Esophagus muscularis mucosa (tissue), 3 donors: ENCODE data around the gene EGF.

Source experiments
- POLR2A ChIP-seq: fragments of 450-650 bp; IDR thresholded peaks from one replicate; pipeline ENCODE4 v1.6.1; 2017; ENCODE audit warnings: antibody characterized with exemption, moderate library complexity, mild to moderate bottlenecking, low read depth
- POLR2AphosphoS5 ChIP-seq, 2 donors: sonication (generic); formaldehyde crosslinking; IDR thresholded peaks; one replicate each; pipeline ENCODE4 v1.6.1; 2017; ENCODE audit warnings: antibody characterized with exemption in 2 of 2
- TF ChIP-seq, protein P1 (sequence below), 3 experiments: fragments of 200-600 bp in 2 of 3; fragments of 450-650 bp in 1 of 3; sonication (generic) in 2 of 3; IDR thresholded peaks; one replicate each; pipeline ENCODE4 v1.5.1; 2017 to 2019; ENCODE audit warnings: antibody characterized with exemption in 3 of 3, mild to moderate bottlenecking in 2 of 3, moderate library complexity in 1 of 3

DNA sequence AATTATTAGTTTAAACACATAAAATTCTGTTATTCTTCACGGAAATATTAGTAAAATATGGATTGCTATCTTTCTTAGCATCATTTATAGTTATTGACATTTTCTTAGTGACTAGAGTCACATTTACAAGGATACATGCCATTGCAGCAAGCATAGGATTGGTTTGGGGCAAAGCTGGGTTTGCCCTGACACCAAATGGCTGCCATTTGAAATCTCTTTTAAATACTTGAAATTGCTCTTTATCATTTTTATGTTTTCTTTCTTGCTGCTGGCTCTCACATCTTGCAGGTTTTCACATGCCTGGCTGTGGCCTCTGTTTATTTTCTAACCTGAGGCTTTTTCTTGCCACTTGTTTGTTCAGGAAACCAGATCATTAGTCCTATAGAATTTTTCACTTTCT, 39.9 kb downstream of the EGF start:
- TF ChIP-seq, protein P1, sequence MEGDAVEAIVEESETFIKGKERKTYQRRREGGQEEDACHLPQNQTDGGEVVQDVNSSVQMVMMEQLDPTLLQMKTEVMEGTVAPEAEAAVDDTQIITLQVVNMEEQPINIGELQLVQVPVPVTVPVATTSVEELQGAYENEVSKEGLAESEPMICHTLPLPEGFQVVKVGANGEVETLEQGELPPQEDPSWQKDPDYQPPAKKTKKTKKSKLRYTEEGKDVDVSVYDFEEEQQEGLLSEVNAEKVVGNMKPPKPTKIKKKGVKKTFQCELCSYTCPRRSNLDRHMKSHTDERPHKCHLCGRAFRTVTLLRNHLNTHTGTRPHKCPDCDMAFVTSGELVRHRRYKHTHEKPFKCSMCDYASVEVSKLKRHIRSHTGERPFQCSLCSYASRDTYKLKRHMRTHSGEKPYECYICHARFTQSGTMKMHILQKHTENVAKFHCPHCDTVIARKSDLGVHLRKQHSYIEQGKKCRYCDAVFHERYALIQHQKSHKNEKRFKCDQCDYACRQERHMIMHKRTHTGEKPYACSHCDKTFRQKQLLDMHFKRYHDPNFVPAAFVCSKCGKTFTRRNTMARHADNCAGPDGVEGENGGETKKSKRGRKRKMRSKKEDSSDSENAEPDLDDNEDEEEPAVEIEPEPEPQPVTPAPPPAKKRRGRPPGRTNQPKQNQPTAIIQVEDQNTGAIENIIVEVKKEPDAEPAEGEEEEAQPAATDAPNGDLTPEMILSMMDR (IDR thresholded peaks at IDR 0.05): no peak
- TF ChIP-seq POLR2A (no peak), POLR2AphosphoS5 (IDR thresholded peaks at IDR 0.05) (no peak)
